GM19397 (cell line): Measurements from ENCODE around the gene TRIM34.
"Not testable (repeated sequence)": the region's sequence is repeated elsewhere in the genome, so short reads cannot be mapped to it uniquely, and the experiment has no call there.

Experiments
- ATAC-seq: cut with Tn5 transposase; IDR thresholded peaks from one replicate; pipeline ENCODE4 v1.9.1; 2021; ENCODE audit warnings: mild to moderate bottlenecking, moderate library complexity; ENCODE audit not compliant: unreplicated experiment

The TRIM34 gene

GRCh38 chr11:5620651-5621521, 3.9 kb upstream of the TRIM34 start:
- ATAC-seq: no peak

- ATAC-seq: no peak
These were observed 3.2 kb upstream of the TRIM34 start for GRCh38 chr11:5621580-5621979.

GRCh38 chr11:5622802-5623201, 2.0 kb upstream of the TRIM34 start:
- no peak for ATAC-seq

DNA sequence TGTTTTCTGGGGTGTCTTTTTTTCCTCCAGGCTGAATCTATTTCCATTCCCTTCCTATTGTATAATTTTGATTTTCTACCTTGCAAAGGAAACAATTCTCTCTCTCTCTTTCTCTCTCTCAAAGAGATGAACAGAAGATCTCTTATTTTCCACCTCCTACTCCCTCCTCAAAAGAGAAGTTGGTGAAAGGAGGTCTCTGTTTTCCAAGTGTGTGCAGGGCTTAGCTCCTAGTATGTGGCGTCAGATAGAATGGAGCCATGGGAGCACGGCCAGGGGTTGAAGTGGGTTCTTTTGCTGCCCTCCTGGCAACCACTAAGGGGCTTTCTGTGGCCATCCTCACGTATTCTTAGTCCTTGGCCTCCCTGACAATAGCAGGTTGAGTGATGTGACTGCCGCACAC, 480 bp downstream of the TRIM34 start:
- ATAC-seq: no peak

GRCh38 chr11:5626196-5626595, 1.4 kb downstream of the TRIM34 start:
- no peak for ATAC-seq

DNA sequence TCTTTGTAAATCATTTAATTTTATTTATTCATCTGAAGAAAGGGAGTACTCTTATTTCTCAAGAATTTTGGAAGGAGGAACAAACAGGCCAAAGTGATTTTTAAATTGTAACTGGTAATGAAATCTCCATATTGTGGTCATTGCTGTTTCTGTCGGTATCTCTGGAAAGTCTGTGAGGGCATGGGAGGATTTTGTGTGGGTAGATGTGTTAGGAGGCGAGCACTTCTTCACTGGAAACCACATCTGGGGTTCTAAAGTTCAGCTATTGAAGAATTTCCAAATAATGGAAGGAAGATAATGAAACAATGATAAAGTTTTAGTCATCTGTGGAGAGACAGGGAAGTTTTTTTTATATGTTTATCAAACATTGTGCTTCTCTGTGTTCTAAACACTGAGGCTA, 6.6 kb downstream of the TRIM34 start:
- peak; percentile 9 for ATAC-seq

- peak; percentile 92 for ATAC-seq
These were observed 7.3 kb downstream of the TRIM34 start for GRCh38 chr11:5631969-5632635.

GRCh38 chr11:5639953-5640352, 15.2 kb downstream of the TRIM34 start:
- ATAC-seq: no peak

DNA sequence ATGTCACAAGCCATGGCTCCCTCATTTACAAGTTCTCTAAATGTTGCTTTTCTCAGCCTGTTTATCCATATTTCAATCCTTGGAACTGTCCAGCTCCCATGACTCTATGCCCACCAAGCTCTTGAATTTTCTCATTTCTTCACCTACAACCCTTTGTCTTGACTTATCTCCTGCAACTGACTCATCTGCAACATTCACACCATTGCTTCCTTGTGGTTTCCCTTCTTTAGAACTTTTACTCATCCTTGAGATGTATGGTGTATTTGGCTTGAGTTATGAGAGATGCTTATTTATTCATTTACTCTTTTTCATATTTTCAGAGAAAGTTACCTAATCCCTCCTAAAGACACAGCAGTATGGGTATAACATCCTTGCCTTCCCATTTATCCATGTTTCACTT, 18.8 kb downstream of the TRIM34 start:
- no peak for ATAC-seq

DNA sequence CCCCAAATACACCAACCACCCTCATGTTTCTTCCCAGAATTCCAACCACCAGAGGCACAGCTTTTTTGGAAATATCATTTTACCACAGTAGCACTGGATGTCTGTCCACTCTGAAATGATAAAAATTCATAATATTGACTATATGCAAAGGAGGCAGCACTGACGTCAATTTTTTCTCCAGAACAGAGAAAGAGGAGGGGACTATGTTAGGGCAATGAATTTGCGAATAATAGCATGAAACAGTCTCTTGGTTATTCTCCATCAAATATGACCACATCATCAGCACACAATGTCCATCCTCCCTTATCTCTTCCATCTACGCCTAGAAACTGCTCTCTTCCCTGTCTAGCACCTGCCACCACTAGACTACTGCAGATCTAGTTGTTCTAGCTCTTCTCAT, 21.3 kb downstream of the TRIM34 start:
- no peak for ATAC-seq

- no peak for ATAC-seq
These were observed 30.7 kb downstream of the TRIM34 start for GRCh38 chr11:5655474-5655873.

GRCh38 chr11:5656956-5657355, 32.2 kb downstream of the TRIM34 start:
- not testable (repeated sequence) for ATAC-seq

- no peak for ATAC-seq
These were observed 33.5 kb downstream of the TRIM34 start for GRCh38 chr11:5658318-5658717.

DNA sequence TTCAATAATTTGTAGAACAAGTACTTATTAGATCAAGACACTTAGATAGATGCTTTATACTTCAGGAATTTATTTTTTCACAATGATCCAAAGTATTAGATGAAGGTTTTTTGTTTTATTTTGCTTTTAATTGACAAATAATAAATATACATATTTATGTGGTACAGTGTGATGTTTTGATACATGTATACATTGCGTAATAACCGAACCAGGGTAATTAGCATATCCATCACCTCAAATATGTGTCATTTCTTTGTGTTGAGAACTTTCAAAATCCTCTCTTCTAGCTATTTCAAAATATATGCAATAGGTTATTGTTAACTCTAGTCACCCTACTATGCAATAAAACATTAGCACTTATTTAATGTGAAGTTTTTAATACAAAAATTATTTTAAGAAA, 38.7 kb downstream of the TRIM34 start:
- ATAC-seq: no peak

- no peak for ATAC-seq
These were observed 40.3 kb downstream of the TRIM34 start for GRCh38 chr11:5665051-5665570.

DNA sequence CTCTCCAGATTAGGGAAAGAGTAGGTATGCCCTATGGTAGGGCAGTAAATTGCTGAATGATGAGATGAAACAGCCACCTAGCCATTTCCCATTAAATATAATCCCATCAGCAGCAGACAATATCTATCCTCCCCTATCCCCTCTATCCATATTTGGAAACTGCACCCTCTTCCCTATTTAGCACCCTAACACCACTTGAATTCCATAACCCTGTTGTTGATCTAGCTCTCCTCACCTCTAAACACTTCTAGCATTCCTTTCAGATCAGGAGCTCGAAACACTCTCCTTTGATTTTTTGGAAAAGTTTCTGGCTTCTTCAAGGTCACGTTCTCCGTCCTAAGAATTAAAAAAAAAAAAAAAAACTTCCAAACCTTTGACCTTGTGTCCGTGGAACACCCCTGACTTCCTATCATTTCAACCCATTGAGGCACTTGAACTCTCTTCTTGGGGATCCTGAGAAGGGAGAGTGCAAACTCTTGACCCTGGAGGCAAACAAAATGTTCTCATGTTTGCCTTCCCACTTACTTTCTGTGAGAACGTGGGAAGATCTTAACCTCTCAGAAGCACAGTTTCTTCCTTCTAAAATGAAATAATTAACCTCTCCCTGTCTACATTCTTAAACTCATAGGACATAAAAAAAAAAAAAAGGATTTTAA, 41.1 kb downstream of the TRIM34 start:
- ATAC-seq: no peak

GRCh38 chr11:5666402-5666793, 41.6 kb downstream of the TRIM34 start:
- no peak for ATAC-seq

- ATAC-seq: no peak
These were observed 47.0 kb downstream of the TRIM34 start for GRCh38 chr11:5671831-5672230.

- ATAC-seq: no peak
These were observed 49.6 kb downstream of the TRIM34 start for GRCh38 chr11:5674391-5674790.

GRCh38 chr11:5679811-5680210, 55.0 kb downstream of the TRIM34 start:
- ATAC-seq: no peak

- not testable (repeated sequence) for ATAC-seq
These were observed 58.2 kb downstream of the TRIM34 start for GRCh38 chr11:5682890-5683441.
